Small intestine (tissue), 7 donors: Measurements from ENCODE around the gene SPTB. TPM values are rescaled to one million over a fixed set of nuclear protein-coding genes. Genes with fewer than 3 reads are reported as not detected.

Experiments used
- DNase-seq, 2 donors: peaks; one replicate each; pipeline versions ENCODE4 v3.0.0 to v3.0.0-alpha.2; 2013
- FAIRE-seq: peaks from 2 replicates; lab custom pipeline; 2012; peaks lifted over from hg19 to GRCh38; lab: Jason Lieb, UNC
- H3K27ac ChIP-seq, 3 donors: one replicate each; pipeline ENCODE4 v1.5.1; 2013; ENCODE audit warnings: low read length in 2 of 3, mild to moderate bottlenecking in 2 of 3, control low read depth in 1 of 3, inconsistent platforms in 1 of 3, low read depth in 1 of 3, moderate library complexity in 1 of 3
- H3K27me3 ChIP-seq, 3 donors: one replicate each; pipeline ENCODE4 v1.6.1; 2013; ENCODE audit warnings: low read length in 3 of 3, inconsistent platforms in 1 of 3; ENCODE audit not compliant: control insufficient read depth in 3 of 3, insufficient read depth in 3 of 3
- H3K36me3 ChIP-seq, 3 donors: one replicate each; pipeline ENCODE4 v1.6.1; 2013; ENCODE audit warnings: low read length in 3 of 3, inconsistent platforms in 1 of 3, low read depth in 1 of 3, mild to moderate bottlenecking in 1 of 3, moderate library complexity in 1 of 3; ENCODE audit not compliant: control insufficient read depth in 3 of 3, insufficient read depth in 2 of 3
- H3K4me1 ChIP-seq, 3 donors: one replicate each; pipeline ENCODE4 v1.6.1; 2013; ENCODE audit warnings: low read length in 2 of 3, inconsistent platforms in 1 of 3, low read depth in 1 of 3, mild to moderate bottlenecking in 1 of 3, moderate library complexity in 1 of 3; ENCODE audit not compliant: control insufficient read depth in 3 of 3, insufficient read depth in 2 of 3
- H3K4me3 ChIP-seq, 3 donors: one replicate each; pipeline ENCODE4 v1.5.1; 2013; ENCODE audit warnings: low read length in 3 of 3, control low read depth in 1 of 3, inconsistent platforms in 1 of 3, low read depth in 1 of 3, mild to moderate bottlenecking in 1 of 3, moderate library complexity in 1 of 3
- H3K9me3 ChIP-seq, 2 donors: one replicate each; pipeline ENCODE4 v1.6.1; 2013; ENCODE audit warnings: low read depth in 1 of 2, low read length in 1 of 2; ENCODE audit not compliant: control insufficient read depth in 2 of 2, insufficient read depth in 1 of 2
- WGBS, 3 donors: extraction: QIAGEN DNeasy Blood & Tissue Kit; methylation state at CpG; one replicate each; pipeline ENCODE4 v1.1.7; 2013; 5-methylcytosine and 5-hydroxymethylcytosine counted together
- polyA plus RNA-seq, 4 donors: library from polyadenylated mRNA; stranded (reverse) in 3 of 4; unstranded in 1 of 4; fragments of 200-250 nt in 3 of 4; fragments of 120-200 nt in 1 of 4; gene quantifications; one replicate each; pipeline versions ENCODE4 v1.2.1 to v1.2.3, GENCODE V29; 2013
- donor health status: healthy with polysubstance abuse.
- donor health status: control.
- donor health status: control.
- donor health status: Bipolar disorder and iron deficiency.
- donor health status: healthy.

SPTB gene
- polyA plus RNA-seq, 4 donors = under 0.01 to 1.2 (median 0.66) TPM

- H3K27ac ChIP-seq = no peak overlapping the region
- H3K36me3 ChIP-seq = no peaks in the 10 kb centered on the region
- no peak for FAIRE-seq
- no peaks in the 10 kb centered on the region for H3K4me1 ChIP-seq
- DNase-seq = no peak
- no peaks in the 10 kb centered on the region for H3K9me3 ChIP-seq
- H3K27me3 ChIP-seq = no peaks in the 10 kb centered on the region
- no peak overlapping the region for H3K4me3 ChIP-seq
- WGBS, 3 donors = 93 to 98% (median 96%) methylated on average over 9 of the region's 9 CpGs
Observed at GRCh38 chr14:64784006-64784405, 95.7 kb downstream of the SPTB start.

- DNase-seq = no peak
- Histone ChIP-seq H3K36me3 (no peaks in the 10 kb centered on the region), H3K4me1 (no peaks in the 10 kb centered on the region), H3K27me3 (no peaks in the 10 kb centered on the region), H3K27ac (no peak overlapping the region), H3K4me3 (no peak overlapping the region), H3K9me3 (no peaks in the 10 kb centered on the region)
- 88 to 92% (median 91%) methylated on average over 11 of the region's 11 CpGs for WGBS, 3 donors
- no peak for FAIRE-seq
Observed at GRCh38 chr14:64782196-64782595, 97.5 kb downstream of the SPTB start.

- 84 to 90% (median 86%) methylated on average over 7 of the region's 7 CpGs for WGBS, 3 donors
- no peak for FAIRE-seq
Observed at GRCh38 chr14:64779472-64779871, 100.2 kb downstream of the SPTB start.

GRCh38 chr14:64778104-64778754 is 101.5 kb downstream of the SPTB start:
- no peaks in the 10 kb centered on the region for H3K36me3 ChIP-seq
- peaks cover 0 to 17% of the 10 kb centered on the region in 2 donors for H3K9me3 ChIP-seq
- WGBS, 3 donors = 66 to 77% (median 71%) methylated on average over 7 of the region's 7 CpGs
- FAIRE-seq (no peak), DNase-seq (no peak)
- H3K27ac ChIP-seq = no peak overlapping the region
- no peaks in the 10 kb centered on the region for H3K27me3 ChIP-seq
- H3K4me1 ChIP-seq = no peaks in the 10 kb centered on the region
- no peak overlapping the region for H3K4me3 ChIP-seq

More at GRCh38 chr14:64779472-64779871, 100.2 kb downstream of the SPTB start:
- Histone ChIP-seq H3K36me3 (no peaks in the 10 kb centered on the region), H3K27ac (no peak overlapping the region), H3K4me1 (no peaks in the 10 kb centered on the region), H3K4me3 (no peak overlapping the region), H3K27me3 (no peaks in the 10 kb centered on the region), H3K9me3 (peaks cover 0 to 5% of the 10 kb centered on the region in 2 donors)
- no peak for DNase-seq

GRCh38 chr14:64777461-64777860 is 102.2 kb downstream of the SPTB start:
- no peak for FAIRE-seq
- DNase-seq = no peak
- Histone ChIP-seq H3K4me1 (no peaks in the 10 kb centered on the region), H3K9me3 (peaks cover 0 to 24% of the 10 kb centered on the region in 2 donors), H3K36me3 (no peaks in the 10 kb centered on the region), H3K27me3 (no peaks in the 10 kb centered on the region), H3K4me3 (no peak overlapping the region), H3K27ac (no peak overlapping the region)
- WGBS, 3 donors = 84 to 89% (median 88%) methylated on average over 3 of the region's 3 CpGs

GRCh38 chr14:64775081-64775777 is 104.5 kb downstream of the SPTB start:
- no peak overlapping the region for H3K27ac ChIP-seq
- H3K4me1 ChIP-seq = no peaks in the 10 kb centered on the region
- WGBS, 3 donors = 87 to 92% (median 90%) methylated on average over 25 of the region's 25 CpGs
- FAIRE-seq (no peak), DNase-seq (no peak)
- peaks cover 0 to 24% of the 10 kb centered on the region in 2 donors for H3K9me3 ChIP-seq
- no peaks in the 10 kb centered on the region for H3K36me3 ChIP-seq
- H3K4me3 ChIP-seq = no peak overlapping the region
- H3K27me3 ChIP-seq = no peaks in the 10 kb centered on the region

GRCh38 chr14:64774272-64774671 is 105.4 kb downstream of the SPTB start:
- H3K27ac ChIP-seq = no peak overlapping the region
- no peaks in the 10 kb centered on the region for H3K4me1 ChIP-seq
- no peak overlapping the region for H3K4me3 ChIP-seq
- no peak for FAIRE-seq
- H3K27me3 ChIP-seq = no peaks in the 10 kb centered on the region
- WGBS, 3 donors = 93 to 97% (median 94%) methylated on average over 15 to 16 of the region's 16 CpGs
- peaks cover 0 to 24% of the 10 kb centered on the region in 2 donors for H3K9me3 ChIP-seq
- DNase-seq = no peak
- no peaks in the 10 kb centered on the region for H3K36me3 ChIP-seq

GRCh38 chr14:64773577-64773976 is 106.1 kb downstream of the SPTB start:
- Histone ChIP-seq H3K4me3 (no peak overlapping the region), H3K27me3 (no peaks in the 10 kb centered on the region), H3K9me3 (peaks cover 0 to 24% of the 10 kb centered on the region in 2 donors), H3K4me1 (no peaks in the 10 kb centered on the region), H3K36me3 (no peaks in the 10 kb centered on the region), H3K27ac (no peak overlapping the region)
- 66 to 94% (median 89%) methylated on average over 3 of the region's 3 CpGs for WGBS, 3 donors
- no peak for FAIRE-seq
- no peak for DNase-seq
